ENCODE data around the gene LCE1A.

The LCE1A gene

DNA sequence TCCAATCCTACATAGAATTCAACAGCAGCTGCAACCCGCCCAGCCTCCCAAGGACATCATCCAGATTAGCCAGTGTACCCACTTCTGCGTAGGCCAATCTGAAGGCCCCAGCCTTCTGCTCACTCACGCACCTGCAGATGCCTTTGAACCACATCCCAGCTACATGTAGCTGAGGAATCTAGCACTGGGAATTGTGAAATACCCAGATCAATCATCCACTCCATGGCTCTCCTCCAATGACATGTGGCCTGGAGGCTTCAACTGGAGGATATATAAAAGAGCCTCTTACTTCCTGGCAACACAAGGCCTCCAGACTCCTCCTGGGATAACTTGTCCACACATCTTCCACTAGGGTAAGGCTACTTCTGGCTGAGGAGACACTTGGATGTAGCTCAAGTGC lies 15.3 kb downstream of the LCE1A start, which contains the start of gene LCE6A:
Gene LCE6A, plus strand, starts transcription at position 301 of the 400 bp plus-strand sequence. CDS start 665 bp downstream, outside the sequence.
- H3K27ac ChIP-seq, result no peak within 1 kb of the TSS
- TF ChIP-seq ZFX (IDR thresholded peaks at IDR 0.05), result no peak
- TF ChIP-seq, protein P1, sequence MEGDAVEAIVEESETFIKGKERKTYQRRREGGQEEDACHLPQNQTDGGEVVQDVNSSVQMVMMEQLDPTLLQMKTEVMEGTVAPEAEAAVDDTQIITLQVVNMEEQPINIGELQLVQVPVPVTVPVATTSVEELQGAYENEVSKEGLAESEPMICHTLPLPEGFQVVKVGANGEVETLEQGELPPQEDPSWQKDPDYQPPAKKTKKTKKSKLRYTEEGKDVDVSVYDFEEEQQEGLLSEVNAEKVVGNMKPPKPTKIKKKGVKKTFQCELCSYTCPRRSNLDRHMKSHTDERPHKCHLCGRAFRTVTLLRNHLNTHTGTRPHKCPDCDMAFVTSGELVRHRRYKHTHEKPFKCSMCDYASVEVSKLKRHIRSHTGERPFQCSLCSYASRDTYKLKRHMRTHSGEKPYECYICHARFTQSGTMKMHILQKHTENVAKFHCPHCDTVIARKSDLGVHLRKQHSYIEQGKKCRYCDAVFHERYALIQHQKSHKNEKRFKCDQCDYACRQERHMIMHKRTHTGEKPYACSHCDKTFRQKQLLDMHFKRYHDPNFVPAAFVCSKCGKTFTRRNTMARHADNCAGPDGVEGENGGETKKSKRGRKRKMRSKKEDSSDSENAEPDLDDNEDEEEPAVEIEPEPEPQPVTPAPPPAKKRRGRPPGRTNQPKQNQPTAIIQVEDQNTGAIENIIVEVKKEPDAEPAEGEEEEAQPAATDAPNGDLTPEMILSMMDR (conservative IDR thresholded peaks at IDR 0.05), result no peak

DNA sequence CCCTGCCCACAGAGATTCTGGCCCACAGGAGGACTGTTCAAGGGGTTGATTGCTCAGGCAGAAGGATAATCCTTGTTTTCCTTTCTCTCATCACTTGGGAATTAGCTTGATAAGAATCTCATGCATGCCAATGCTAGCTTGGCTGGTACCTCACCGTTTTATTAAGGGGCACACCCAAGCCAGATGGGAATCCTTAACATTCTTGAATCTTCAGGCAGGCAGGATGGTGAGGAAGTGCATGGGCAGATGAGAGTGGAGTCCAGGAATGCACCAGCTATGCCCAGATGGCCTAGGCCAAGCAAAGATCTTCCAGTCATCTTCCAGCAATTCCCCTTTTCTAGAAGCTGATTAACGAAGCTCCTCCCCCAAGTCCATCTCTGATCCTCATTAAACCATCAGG lies 28.4 kb downstream of the LCE1A start:
- TF ChIP-seq, protein P1 (conservative IDR thresholded peaks at IDR 0.05), result no peak
- TF ChIP-seq ZFX (IDR thresholded peaks at IDR 0.05), result no peak

DNA sequence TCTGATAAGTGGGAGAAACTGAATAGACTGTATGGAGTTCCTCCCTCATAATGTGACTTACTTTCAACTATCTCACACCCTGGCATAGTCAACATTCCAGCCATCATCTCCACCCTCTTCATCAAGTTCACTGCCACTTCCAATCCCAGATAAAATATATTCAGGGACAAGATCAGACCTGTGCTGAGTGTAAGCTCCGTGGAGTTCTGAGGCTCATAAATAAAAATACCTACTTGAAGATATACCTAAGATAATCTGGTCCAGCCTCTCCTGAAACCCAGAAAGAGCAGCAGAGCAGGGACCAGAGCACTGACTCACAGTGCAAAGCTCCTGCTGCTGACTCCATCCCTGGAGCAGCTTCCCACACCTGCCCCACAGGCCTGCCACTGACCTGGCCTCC lies 30.8 kb downstream of the LCE1A start:
- TF ChIP-seq ZFX (IDR thresholded peaks at IDR 0.05), result no peak
- TF ChIP-seq, protein P1 (conservative IDR thresholded peaks at IDR 0.05), result no peak
- no peak overlapping the region for H3K27ac ChIP-seq

More for the DNA sequence above, 28.4 kb downstream of the LCE1A start:
- H3K27ac ChIP-seq, result no peak overlapping the region

DNA sequence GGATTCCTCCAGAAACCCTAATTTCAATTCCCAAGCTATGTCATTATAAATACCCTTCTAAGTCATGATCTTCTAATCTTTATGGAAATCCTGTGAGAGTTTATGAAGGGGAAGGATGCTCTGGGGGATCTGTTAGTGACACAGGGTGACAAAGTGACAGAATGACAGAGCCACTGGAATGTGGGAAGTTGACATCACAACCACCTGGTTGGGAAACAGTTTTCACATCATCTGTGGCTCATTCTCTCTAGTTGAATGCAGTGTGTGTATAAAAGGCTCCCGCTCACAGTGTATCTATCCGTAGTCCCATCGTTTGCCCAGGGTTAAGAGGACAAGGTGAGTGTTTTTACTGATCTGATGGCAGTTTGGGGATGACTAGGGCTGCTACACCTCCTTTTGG lies 32.4 kb downstream of the LCE1A start, which contains the start of gene LCE7A:
Gene LCE7A, plus strand, starts transcription at position 301 of the 400 bp plus-strand sequence. CDS start 702 bp downstream, outside the sequence.
- TF ChIP-seq, protein P1 (conservative IDR thresholded peaks at IDR 0.05), result no peak
- TF ChIP-seq ZFX (IDR thresholded peaks at IDR 0.05), result no peak
- no peak within 1 kb of the TSS for H3K27ac ChIP-seq

DNA sequence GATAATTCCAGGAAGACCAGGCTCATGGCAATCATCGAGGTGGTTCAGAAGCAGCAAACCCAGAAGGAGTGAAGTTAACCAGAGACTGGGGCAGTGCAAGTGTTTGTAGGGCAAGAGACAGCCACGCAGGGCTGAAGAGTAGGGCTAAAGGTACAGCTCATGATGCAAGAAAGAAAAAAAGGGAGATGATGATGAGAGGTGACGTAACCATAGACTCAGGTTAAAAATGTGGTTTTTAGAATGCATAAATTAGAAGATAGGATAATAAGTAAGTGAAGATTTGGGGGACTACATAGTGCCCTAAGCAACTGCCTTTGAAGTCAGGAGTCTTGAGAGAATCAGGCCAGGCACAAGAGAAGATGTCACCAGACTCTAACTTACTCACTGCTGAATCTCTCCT lies 32.9 kb downstream of the LCE1A start:
- no peak overlapping the region for H3K27ac ChIP-seq
- TF ChIP-seq ZFX (IDR thresholded peaks at IDR 0.05), result no peak

DNA sequence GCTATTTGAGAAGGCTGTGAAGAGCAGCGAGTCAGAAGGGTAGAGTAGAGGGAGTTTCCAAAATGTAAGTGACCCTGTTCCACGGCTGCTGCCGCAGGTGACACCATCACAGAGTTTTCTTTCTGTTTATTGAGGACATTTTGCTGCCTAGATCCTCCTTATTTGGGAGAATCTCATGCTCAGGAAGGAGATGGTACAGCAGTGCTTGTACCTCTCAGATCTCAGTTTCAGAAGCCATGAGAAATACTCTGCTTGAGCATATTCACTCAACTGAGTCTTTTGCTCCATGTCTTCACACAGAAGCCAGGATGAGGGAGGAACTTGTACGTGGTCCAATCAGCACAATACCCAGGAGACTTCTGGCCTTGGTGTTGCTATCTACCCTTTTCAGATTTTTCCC lies 34.1 kb downstream of the LCE1A start:
- TF ChIP-seq, protein P1 (conservative IDR thresholded peaks at IDR 0.05), result no peak
- no peak for TF ChIP-seq ZFX (IDR thresholded peaks at IDR 0.05)

DNA sequence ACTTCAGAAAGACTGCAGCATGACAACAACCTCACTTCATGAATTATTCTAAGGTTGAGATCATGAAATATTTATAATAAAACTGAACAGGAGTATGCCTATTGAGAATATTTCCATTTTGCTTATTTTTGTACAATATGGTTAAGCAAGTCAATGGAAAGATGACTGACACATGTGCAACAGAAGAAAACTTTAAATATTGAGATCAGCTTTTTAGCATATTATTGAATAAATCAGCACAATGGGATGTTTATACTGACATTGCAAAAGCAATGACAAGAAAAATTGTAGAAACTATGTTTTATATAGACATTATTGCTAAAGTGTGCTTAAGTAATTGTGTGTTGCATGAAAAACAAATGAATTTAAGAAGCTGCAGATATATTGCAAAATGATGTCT lies 37.2 kb downstream of the LCE1A start:
- TF ChIP-seq ZFX (IDR thresholded peaks at IDR 0.05), result no peak
- TF ChIP-seq, protein P1 (conservative IDR thresholded peaks at IDR 0.05), result no peak
- no peak overlapping the region for H3K27ac ChIP-seq

More for the DNA sequence above, 34.1 kb downstream of the LCE1A start:
- no peak overlapping the region for H3K27ac ChIP-seq

DNA sequence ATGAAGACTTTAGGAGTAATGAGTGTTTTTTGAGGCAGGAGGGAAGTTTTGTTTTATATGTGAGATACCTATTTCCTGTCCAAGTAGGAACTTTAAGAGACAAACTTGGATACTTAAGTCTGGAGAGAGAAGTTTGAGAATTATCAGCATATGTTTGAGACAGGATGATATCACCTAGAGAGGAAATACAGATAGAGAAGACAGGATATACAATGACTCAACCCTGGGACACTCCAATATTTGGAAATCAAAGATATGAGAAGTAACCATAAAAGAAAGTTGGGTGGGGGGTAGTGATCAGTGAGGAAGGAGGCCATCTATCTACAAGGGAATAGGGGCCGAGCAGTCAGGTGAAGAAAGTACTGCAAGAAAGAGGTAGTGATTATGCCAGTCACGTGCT lies 39.0 kb downstream of the LCE1A start:
- H3K27ac ChIP-seq, result no peak overlapping the region
- TF ChIP-seq ZFX (IDR thresholded peaks at IDR 0.05), result no peak
- TF ChIP-seq, protein P1 (conservative IDR thresholded peaks at IDR 0.05), result no peak

All from C4-2B (cell line).